NOMO-1 treated with DMSO at 0.1 percent for 48 hours (cell line): ENCODE results near the gene MRGPRG.

Experiments used
- DNase-seq: peaks from one replicate; lab custom pipeline; 2025; ENCODE audit not compliant: unreplicated experiment; lab: John Stamatoyannopoulos, UW

Gene MRGPRG

GRCh38 chr11:3207526-3208189, 11.0 kb downstream of the MRGPRG start:
- DNase-seq: no peak

- DNase-seq: no peak
These were observed 11.8 kb downstream of the MRGPRG start for GRCh38 chr11:3206922-3207204.

- DNase-seq: no peak
These were observed 12.3 kb downstream of the MRGPRG start for GRCh38 chr11:3206156-3206921.

GRCh38 chr11:3205261-3206155, 13.1 kb downstream of the MRGPRG start:
- no peak for DNase-seq

- DNase-seq: no peak
These were observed 14.2 kb downstream of the MRGPRG start for GRCh38 chr11:3204141-3205015.

GRCh38 chr11:3203221-3204043, 15.2 kb downstream of the MRGPRG start:
- no peak for DNase-seq

GRCh38 chr11:3202759-3203158, 15.9 kb downstream of the MRGPRG start:
- DNase-seq: no peak

- no peak for DNase-seq
These were observed 16.3 kb downstream of the MRGPRG start for GRCh38 chr11:3202305-3202704.

- no peak for DNase-seq
These were observed 16.9 kb downstream of the MRGPRG start for GRCh38 chr11:3201677-3202181.

- DNase-seq: no peak
These were observed 17.5 kb downstream of the MRGPRG start for GRCh38 chr11:3201112-3201581.

GRCh38 chr11:3200388-3201111, 18.1 kb downstream of the MRGPRG start:
- DNase-seq: no peak

- DNase-seq: no peak
These were observed 18.9 kb downstream of the MRGPRG start for GRCh38 chr11:3199537-3200295.

- DNase-seq: no peak
These were observed 19.8 kb downstream of the MRGPRG start for GRCh38 chr11:3198815-3199214.

GRCh38 chr11:3197878-3198528, 20.6 kb downstream of the MRGPRG start:
- no peak for DNase-seq

GRCh38 chr11:3197044-3197695, 21.4 kb downstream of the MRGPRG start:
- no peak for DNase-seq

- DNase-seq: no peak
These were observed 22.2 kb downstream of the MRGPRG start for GRCh38 chr11:3196161-3197043.
